HEK293 (cell line): ENCODE data around the gene CLASP1.

Experiments used
- CTCF ChIP-seq: fragments of 450-650 bp; formaldehyde crosslinking; IDR thresholded peaks from 2 replicates; pipeline ENCODE4 v1.5.1; 2016; ENCODE audit warnings: missing biosample characterization, missing genetic modification characterization
- KLF16 ChIP-seq: fragments of 450-650 bp; formaldehyde crosslinking; IDR thresholded peaks from 2 replicates; pipeline ENCODE4 v1.5.1; 2017; ENCODE audit warnings: missing biosample characterization, missing genetic modification characterization
- PRDM4 ChIP-seq: fragments of 450-650 bp; formaldehyde crosslinking; IDR thresholded peaks from 2 replicates; pipeline ENCODE4 v1.5.1; 2017; ENCODE audit warnings: missing biosample characterization, missing genetic modification characterization
- SCRT1 ChIP-seq: fragments of 450-650 bp; formaldehyde crosslinking; IDR thresholded peaks from 2 replicates; pipeline ENCODE4 v1.5.1; 2016; ENCODE audit warnings: missing biosample characterization, missing genetic modification characterization, borderline replicate concordance
- YY1 ChIP-seq: fragments of 450-650 bp; formaldehyde crosslinking; IDR thresholded peaks from 2 replicates; pipeline ENCODE4 v1.5.1; 2018; ENCODE audit warnings: missing biosample characterization, missing genetic modification characterization
- ZBTB6 ChIP-seq: fragments of 450-650 bp; formaldehyde crosslinking; IDR thresholded peaks from 2 replicates; pipeline ENCODE4 v1.5.1; 2017; ENCODE audit warnings: missing biosample characterization, missing genetic modification characterization
- ZNF148 ChIP-seq: fragments of 450-650 bp; formaldehyde crosslinking; IDR thresholded peaks from 2 replicates; pipeline ENCODE4 v1.5.0; 2017; ENCODE audit warnings: missing biosample characterization, missing genetic modification characterization, borderline replicate concordance
- ZNF664 ChIP-seq: fragments of 450-650 bp; formaldehyde crosslinking; IDR thresholded peaks from 2 replicates; pipeline ENCODE4 v1.5.1; 2016; ENCODE audit warnings: missing biosample characterization, missing genetic modification characterization

- TF ChIP-seq CTCF (tag by site-specific recombination) (no peak), YY1 (no peak), SCRT1 (tag by site-specific recombination) (no peak), KLF16 (tag by site-specific recombination) (no peak), PRDM4 (no peak), ZBTB6 (no peak), ZNF148 (tag by site-specific recombination) (no peak), ZNF664 (tag by site-specific recombination) (no peak)
Observed at GRCh38 chr2:121502246-121502645, 147.0 kb downstream of the CLASP1 start.
